Pons (tissue), 1 donor: Measurements from ENCODE around the gene LMCD1.

Source experiments
- DNase-seq: peaks from one replicate; pipeline ENCODE4 v3.0.0-alpha.2; 2016; ENCODE audit warnings: low spot score

LMCD1 gene

DNA sequence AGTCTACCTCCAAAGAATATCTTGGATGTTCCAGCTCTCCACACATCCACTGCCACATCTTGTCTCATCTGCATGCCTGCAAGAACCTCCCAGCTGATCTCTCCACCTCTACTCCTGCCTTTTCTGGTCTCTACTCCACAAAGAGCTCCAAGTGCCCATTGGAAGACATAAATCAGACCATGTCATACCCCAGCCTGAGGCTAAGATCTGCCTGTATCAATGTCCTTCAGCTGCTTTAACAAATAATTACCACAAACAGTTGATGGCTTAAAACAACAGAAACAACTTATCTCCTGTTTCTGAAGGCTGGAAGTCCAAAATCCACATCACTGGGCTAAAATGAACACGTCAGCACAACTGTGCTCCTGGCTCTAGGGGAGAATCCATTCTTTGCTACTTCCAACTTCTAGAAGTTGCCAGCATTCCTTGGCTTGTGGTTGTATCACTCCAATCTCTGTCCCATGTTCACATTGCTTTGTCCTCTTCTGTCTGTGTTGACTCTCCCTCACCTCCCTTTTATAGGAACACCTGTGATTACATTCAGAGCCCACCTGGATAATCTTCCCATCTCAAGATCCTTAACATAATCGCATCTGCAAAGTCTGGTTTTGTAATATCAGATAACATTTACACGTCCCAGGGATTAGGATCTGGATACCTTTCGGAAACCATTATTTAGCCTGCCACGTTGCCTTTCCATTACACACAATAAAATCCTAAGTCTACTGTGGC is 17.0 kb upstream of the LMCD1 start:
- no peak for DNase-seq

DNA sequence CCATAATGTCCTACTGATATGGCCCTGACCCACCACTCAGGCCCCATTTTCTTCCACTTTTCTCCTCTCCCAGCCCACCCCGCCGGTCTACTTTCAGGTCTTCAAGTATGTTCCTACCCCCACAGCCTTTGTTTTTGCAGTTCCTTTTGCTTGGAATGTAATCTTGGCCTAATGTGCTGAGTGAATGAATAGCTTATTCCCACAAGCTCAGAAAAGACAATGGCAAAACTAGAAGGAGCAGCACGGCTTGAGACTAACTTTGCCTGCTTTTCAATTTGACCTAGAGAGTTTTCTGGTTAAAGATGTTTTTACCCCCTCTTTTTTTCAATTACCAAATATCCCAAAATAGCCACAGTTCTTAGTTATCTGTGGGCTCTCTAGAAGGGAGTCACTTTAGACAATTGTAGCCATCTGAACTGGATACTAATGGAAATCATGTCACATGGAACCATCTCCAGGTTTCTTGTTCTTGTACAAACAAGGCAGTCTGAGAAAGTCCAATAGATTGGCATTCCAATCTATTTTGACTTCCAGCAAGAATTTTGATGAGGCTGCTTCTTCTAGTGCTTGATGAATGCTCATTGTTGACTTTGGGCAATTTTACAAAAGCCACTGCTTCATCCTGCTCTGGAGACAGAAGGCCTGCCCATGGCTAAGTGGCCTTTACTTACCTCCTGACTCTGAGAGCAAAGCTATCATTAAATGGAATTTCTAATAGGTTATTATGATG is 16.3 kb upstream of the LMCD1 start:
- DNase-seq = no peak

DNA sequence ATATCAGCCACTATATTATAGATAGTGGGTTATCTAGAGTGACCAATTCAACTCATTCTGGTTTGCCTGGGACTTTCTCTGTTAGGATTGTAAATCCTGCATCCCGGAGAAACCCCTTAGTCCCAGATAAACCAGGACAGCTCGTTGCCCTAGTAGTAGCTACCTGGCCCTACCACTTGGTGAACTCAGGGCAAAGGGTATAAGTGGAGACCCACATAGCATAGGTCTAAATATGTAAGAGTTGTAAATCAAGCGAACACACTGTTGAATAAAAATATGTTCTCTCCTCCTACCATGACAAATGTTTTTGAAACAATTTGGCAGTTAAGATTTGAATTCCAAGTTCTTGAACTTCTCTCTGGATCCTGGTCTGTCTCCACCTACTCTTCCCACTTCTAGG is 15.7 kb upstream of the LMCD1 start:
- DNase-seq = no peak

DNA sequence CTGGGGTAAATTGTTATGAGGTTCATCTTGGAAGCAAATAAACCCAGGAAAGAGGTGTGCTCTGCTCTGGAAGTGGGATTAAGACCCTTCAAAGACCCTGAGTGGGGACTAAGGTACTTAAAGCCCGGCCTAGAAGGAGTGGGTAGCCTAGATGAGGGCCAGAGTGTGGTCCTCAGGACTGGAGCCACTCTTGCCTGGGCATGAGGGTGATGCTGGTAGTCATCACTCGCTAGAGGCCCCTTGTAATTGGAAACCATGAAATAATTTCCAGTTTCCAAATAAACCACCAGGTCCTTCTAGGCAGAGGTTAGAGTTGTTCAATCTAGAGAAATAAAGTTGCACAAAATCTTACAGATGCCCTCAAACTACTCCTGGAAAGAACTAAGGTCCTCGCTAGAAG is 15.2 kb upstream of the LMCD1 start:
- DNase-seq = no peak

DNA sequence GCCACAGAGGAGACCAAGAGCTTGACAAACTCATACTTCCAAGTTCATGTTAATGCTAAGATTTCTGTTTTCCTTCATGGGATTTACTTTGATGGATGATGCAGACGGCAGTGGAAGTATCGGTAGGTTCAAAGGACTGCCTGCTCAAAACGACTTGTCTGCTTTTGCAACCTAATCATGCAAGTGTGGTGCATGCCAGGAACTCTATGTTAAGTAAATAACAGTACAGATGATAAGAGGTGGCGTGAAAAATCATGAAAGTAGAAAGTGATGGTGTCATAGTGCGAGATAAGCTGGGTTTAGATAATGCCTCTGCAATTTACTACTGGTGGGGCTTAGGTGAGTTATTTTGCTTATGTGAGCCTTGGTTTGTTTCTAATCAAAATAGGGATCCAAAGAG is 14.7 kb upstream of the LMCD1 start:
- DNase-seq = no peak

DNA sequence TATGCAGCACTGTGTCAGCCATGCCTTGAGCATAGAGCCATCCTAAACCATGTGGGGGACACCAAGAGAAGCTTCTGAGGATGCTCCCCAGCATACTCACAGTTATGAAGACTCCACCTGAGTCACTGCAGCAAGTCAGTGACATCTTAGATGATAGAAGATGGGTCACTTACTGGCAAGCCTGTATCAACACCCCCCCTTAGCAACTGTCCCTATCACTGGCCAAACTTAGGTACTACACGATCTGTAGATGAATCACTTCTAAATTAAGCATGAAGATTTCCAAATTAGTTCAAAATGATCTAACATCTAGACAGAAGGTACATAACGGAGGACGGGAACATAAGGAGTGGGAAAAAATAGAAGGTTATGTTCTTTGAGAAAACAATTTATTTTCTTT is 13.2 kb upstream of the LMCD1 start:
- no peak for DNase-seq

DNA sequence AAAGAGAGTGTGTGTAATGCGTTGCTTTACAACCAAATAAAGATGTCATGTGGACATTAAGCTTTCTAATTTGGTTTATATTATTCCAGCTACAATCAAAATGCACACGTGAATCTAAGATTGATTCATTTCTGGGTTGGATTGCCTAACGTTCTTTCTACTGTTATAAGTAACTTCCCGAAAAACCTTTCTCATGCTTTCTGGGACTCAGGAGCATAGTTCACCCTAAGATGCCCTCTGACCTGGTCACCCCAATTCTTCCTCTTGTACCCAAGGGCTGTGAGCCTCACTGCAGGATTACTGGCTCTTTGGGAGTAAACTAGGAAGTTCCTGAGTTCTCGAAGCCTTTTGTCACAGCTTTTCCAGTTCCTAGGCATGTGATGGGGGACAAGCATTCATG is 12.7 kb upstream of the LMCD1 start:
- DNase-seq = no peak

DNA sequence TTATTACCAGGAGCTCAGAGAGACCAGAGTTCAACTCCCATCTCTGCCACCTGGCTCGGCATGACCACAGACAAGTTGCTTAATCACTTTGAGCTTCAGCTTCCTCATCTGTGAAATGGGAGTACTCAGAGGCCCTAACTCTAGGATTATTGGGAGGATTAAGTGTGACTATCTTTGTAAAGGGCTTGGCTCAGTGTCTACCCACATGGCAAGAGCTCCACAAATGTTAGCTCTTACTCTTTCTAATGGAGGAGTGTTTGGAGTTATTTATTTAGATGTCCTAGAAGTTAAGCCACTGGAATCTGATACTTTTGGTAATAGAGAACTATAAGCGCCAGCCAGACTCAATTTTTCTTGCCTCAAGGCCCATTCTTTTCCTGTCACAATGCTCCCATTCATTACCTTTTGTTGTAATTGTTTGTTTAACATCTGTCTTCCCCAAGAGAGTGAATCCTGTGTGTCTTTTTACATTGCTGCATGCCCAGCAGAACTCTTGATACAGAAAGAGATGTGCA is 12.3 kb upstream of the LMCD1 start:
- DNase-seq = peak; percentile 60

DNA sequence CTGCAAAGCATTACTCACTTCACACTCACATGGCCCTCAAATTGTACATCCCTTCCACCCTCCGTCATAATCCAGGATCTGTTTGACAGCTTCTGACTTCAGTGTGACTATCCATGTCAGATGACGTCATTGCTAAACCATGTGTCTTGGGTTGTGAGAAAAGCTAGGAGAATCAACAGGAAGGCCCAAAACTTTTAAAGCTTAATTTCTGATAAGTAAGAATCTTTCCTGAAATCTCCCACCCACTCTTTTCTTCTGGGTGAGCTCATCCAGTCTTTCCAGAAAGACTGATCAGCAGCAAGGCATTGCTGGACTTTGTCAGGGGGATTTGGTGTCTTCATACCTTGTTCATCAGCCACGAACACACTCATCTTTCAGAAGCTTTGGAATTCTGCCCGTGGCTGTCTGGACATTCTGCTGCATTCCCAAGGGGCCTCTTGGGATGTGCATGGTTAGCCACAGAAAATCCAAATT is 11.5 kb upstream of the LMCD1 start:
- no peak for DNase-seq

DNA sequence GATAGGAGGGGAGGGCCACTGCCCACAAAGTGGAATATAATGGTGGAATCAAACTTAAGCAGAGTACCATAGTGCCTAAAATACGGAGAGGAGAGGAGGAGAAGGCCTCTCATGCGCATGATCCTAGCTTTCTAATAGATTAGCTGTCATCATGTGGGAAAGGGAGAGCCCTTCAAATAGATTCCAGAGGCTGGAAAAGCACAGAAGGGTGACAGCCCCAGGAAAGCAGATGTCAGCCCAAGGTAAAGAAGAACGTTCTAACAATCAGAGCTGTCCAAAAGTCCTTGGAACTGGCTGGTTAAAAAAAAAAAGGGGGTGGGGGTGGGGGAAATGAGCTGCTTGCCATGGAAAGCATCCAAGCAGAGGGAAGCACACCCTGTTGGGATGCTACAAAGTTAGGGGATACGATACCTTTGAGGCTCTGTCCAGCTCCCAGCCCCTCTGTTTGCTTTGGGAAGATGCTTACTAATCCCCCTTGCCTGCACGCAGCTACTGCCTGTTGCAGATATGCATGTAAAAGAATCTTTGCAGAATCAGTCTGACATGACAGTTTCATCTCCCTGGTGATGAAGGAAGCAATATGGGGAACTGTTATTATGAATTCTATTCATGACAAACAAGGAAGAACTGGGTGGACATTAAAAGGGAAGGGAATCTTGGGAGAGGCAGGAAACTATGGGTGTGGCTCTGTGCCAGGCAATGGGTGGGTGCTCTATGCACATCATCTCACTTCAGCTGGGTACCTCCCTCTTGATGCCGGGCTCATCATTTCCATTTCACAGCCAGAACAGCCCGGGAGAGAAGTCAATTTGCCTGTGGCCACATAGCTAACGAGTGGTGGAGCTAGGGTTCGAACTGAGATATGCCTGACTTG is 10.1 kb upstream of the LMCD1 start:
- DNase-seq = no peak

DNA sequence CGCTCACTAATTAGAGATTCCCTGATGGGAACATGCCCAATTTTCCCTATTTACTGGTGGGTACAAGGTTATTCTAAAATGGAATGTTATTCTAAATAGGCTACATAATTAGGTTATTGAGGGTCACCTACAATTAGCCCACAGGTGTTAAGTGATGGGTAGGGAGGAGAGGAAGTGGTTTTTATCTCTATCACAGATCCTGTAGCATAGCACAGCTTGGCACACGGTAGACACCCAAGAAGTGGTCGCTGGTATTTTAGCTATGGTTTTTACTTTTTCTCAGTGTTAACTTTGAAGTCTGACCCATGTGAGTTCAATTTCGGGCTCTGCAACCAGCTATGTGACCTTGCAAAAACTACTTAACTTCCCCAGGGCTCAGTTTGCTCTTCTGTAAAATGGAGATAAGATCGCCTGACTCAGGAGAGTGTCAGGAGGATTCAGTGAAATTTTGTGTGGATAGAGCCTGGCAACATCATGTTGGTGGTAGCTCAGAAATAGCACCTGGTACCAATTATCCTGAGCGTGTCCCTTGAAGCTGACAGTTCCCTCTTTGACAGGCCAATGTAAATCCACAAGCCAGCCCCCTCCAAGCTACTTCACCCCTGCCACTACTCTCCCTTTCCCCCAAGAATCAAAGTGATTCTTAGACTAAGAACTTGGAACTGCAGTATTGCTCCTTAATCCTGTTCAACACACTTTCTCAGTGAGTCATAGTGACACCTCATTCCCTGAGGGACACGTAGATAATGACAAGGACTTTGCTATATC is 8.7 kb upstream of the LMCD1 start:
- no peak for DNase-seq

DNA sequence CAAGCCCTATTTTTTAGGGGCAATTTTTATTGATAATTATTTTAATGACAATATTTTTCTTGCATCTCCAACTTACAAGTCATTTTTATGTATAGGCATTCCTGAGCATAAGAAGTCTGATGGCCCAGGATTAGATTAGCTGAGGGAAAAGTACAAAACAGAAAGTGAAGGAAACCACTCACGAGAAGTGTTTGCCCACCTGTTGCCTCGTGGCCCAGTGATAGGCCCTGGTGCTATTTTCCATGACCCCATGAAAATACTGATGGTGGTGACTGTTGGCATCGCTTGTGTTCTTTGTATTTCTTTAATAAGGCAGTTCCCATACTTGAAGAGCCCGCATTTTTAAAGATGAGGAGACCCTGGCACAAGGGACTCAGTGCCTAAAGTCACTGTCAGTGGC is 7.9 kb upstream of the LMCD1 start:
- no peak for DNase-seq

DNA sequence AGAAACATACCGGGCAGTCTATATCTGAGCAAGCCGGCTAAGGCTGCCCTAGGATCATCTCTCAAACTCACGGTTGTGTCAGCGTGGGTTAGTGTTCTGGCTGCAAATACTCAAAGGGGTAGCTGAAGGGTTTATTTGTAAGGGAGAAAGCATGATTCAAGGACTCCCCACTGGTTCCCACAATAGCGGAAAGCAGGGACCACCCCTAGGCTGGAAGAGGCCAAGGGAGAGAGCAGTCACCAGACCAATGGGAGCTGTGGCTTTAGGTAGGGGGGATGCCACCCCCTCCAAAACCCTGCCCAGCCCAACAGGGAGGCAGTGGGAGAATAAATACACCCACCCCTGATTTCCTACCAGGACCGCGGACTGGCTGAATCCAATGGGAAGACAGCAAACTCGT is 7.3 kb upstream of the LMCD1 start:
- DNase-seq = no peak

DNA sequence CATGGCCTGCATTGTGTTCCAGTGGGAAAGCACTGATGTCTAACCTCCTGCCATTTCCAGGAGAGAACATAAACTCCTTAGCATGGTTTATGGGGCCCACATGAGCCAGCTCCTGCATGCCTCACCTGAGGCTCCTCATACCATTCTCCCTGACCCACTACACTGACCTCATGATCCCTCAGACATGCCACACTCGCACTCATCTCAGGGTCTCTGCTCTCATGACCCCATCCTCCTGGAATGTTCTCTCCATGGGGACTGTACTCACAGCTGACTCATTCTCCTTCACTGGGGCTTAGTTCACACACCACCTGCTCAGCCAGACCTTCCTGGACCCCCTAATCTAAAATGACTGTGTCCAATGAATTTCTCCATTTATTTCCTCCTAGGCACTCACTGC is 4.0 kb upstream of the LMCD1 start:
- DNase-seq = no peak

DNA sequence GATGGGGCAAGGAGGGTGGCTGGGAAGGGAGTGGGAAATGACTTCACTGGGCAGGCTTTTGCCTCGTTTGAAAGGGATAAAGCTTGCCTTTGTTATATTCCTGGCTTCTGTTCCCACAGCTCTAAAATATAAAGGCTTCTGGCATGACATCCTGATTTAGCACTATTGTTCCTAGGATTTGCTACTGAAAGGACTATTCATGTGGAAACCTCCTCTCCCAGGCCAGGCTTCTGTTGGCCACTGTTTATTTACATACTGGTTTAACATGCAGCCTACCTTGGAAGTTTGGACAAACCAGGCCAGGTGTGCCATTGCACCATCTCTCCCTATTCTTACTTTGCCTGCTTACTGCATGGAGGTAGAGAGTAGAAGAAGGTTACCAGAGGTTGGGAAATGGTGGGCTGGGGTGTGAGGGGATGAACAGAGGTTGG is 2.4 kb upstream of the LMCD1 start:
- DNase-seq = peak; percentile 99

DNA sequence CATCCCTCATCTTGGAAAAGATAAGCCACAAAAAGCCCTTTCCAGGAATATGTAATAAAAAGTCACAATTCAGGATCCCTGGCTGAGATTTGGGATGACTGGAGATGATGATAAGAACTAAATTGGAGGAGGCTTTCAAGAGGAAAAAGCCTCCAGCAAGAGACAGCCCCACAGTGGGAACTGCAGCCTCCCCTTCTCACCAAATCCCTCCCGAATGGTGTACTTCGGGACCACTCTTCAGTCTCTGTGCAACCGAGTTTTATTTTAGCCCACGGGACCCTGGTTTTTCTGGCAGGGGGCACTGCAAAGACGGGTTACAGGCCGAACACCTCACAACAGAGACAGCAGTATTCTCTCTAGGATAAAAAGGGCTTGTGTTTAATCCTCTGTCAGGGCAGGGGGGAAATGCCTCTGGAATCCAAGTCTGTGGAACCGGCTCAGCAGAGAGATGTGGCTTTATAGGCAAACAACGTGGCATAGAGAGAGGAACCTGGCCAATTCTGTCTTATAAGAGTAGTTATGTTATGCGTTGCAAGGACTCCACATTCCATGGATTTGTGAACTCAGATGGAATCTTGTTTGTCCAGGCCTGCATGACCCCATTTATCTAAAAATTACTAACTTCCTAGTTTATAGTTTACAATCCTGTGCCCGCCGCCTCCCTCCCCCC is 1.2 kb upstream of the LMCD1 start:
- peak; percentile 94 for DNase-seq

DNA sequence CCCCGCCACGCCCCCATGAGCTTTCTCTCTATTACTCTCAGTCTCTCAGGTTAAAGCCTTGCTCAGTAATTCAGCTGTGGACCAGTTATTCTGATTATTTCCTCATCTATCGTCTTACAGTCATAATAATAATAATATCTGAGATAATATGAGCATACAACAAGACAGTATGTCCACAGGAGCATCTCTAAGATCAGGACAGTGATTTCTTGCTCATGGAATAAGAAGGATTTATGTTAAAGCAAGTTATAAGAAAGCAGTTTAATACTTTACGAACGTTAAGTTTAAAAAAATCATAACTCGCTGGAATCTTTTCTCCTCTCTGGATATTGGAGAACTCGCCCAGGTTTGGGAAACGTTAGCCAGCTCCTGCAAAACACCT is 643 bp upstream of the LMCD1 start:
- DNase-seq = peak; percentile 65

DNA sequence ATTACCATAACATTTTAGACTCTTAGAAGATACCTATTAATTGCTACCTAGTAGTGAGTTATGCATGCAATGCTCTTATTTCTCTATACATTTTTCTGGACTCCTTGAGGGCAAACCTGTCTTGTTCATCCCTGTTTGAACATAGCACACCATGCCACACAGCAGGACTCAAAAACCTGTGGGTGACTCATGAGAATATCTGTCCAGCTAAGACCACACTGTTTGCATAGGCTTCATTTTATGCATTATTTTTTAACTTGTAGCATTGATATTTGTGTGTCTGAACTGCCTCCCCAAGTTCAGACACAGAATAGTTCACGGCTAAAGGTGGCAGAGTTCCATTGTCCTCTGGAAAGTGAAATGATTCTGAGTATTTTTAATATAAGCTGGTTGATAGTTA is 1.8 kb downstream of the LMCD1 start:
- DNase-seq = no peak

DNA sequence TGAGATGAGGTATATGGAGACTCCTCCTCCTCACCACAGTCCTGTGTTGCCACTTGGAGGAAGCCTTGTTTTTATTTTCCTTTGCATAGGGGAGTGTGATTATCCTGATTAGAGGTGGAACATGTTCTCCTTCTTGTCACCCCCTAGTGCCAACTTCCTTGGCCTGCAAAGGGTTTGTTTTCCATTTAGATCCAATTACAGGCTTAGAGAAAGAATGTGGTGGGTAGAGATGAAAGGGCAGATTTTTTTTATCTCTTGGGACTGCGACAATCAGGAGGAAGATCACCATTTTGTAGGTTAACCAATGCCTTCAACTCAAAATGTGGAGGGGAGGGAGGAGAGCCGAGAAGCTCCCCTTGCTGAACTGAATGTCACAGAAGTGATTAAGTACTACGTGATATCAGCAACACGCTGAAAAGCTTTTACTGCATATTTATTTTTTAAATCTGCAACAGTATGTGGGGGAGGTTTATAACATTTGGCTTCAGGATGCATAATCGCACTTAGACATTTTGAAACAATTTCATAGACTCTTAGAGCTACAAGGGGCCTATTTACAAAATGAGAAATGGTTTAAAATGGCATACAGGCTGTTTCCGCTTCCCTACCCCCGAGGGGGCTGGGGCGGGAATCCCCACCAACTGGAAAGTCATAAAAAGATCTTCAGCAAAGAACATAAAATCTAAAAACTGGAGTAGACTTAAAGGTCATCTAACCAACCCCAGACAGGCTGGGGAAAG is 2.4 kb downstream of the LMCD1 start:
- no peak for DNase-seq

DNA sequence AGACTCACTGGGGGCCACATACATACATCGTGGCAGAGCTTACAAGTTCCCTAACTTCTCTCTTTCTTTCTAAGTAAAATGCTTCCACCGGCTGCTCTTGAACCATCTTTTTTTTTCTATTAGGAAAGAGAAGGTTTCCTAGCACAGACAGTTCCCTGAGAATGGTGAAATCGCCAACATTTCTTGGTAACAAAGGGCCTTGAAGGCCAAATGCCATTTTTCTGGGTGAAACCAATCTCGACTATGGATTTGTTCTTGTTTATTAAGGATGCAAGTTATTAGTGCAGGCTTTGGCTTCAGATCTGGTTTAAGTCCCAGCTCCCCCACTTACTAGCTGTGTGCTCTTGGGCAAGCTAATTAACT is 3.0 kb downstream of the LMCD1 start:
- no peak for DNase-seq

DNA sequence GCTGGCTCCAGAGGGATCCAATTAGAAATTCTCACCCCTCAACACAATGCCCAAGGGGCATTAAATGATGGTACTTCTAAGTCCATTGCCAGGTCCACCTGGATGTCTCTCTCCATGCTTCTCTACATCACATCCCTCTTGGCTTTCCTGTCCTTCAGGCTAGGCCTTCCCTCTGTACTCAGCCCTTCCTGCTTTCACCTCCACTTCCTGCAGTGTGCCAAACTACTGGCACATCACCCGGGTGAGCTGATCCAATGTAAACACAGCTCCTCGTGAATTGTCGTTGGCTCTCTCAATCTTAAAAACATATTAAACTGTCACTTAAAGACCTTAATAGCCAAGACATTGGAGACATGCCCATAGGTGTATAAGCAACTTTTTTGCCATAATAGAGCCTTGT is 4.0 kb downstream of the LMCD1 start:
- no peak for DNase-seq
